ENCODE results near the gene SF3A1. TPM values are rescaled to one million over a fixed set of nuclear protein-coding genes. Genes with fewer than 3 reads are reported as not detected.

Gene SF3A1
- total RNA-seq, 4 donors from 2014 or later: 29.1 to 94.2 (median 63.3) TPM

DNA sequence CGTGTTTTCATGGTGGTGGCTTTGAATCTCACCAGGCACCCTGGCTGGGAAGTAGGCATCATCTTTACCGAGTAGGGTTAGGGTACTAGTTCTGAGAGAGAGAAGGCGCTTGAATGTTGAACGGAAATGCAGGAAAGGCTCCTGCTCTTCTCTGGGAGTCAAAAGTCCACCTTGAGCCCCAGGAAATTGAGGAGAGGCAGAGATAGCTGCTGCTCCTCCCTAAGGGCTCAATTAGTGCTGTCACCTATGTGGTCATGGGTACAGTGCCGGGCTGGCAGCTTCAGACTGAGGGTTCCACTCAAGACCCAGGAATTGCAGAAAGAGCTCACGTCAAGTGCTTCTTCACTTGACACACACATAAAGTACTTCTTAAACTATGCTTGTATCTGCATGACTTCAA, 1.8 kb upstream of the SF3A1 start:
- Histone ChIP-seq H3K27ac (no peak overlapping the region), H3K4me3 (no peak overlapping the region), H3K9me3 (no peaks in the 10 kb centered on the region), H3K27me3 (no peaks in the 10 kb centered on the region), H3K4me1 (peaks cover 16 to 38% (median 22%) of the 10 kb centered on the region in 3 donors), H3K36me3 (peaks cover 0 to 4% (median 0%) of the 10 kb centered on the region in 3 donors)
- no peak for TF ChIP-seq POLR2A (IDR thresholded peaks at IDR 0.05)
- TF ChIP-seq, protein P1, sequence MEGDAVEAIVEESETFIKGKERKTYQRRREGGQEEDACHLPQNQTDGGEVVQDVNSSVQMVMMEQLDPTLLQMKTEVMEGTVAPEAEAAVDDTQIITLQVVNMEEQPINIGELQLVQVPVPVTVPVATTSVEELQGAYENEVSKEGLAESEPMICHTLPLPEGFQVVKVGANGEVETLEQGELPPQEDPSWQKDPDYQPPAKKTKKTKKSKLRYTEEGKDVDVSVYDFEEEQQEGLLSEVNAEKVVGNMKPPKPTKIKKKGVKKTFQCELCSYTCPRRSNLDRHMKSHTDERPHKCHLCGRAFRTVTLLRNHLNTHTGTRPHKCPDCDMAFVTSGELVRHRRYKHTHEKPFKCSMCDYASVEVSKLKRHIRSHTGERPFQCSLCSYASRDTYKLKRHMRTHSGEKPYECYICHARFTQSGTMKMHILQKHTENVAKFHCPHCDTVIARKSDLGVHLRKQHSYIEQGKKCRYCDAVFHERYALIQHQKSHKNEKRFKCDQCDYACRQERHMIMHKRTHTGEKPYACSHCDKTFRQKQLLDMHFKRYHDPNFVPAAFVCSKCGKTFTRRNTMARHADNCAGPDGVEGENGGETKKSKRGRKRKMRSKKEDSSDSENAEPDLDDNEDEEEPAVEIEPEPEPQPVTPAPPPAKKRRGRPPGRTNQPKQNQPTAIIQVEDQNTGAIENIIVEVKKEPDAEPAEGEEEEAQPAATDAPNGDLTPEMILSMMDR (IDR thresholded peaks at IDR 0.05): no peak
- intact Hi-C loops (cut with DNase I): no loop called here
- WGBS, 2 donors: 86 to 93% methylated on average over 2 to 6 of the region's 6 CpGs
- no peak for DNase-seq

DNA sequence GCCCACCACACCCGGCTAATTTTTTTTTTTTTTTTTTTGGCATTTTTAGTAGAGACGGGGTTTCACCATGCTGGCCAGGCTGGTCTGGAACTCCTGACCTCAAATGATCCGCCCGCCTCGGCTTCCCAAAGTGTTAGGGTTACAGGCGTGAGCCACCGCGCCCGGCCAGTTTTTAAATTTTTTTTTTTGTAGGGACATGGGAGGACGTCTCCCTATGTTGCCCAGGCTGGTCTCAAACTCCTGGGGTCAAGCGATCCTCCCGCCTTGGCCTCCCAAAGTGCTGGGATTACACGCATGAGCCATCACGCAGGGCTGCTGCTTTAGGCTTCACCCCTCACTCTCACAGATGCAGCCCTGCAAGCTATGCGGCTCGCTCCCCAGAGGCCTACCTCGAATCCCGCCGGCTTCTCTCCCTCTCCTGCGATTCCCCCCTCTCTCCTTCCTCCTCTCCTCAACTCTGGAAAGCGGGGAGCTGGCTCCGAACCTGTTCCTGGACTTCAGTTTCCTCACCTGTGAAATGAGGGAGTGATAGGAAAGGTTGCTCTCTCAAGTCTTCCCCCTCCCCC, 1.0 kb upstream of the SF3A1 start:
- DNase-seq: no peak
- H3K9me3 ChIP-seq: no peaks in the 10 kb centered on the region
- peak overlapping the region in 3 of 4 donors; percentile 77 to 94 (median 89) for H3K4me3 ChIP-seq
- H3K36me3 ChIP-seq: peaks cover 2 to 10% (median 2%) of the 10 kb centered on the region in 3 donors
- H3K27ac ChIP-seq: no peak overlapping the region
- intact Hi-C loops (cut with DNase I): no loop called here
- no peaks in the 10 kb centered on the region for H3K27me3 ChIP-seq
- H3K4me1 ChIP-seq: peaks cover 16 to 39% (median 22%) of the 10 kb centered on the region in 3 donors
- TF ChIP-seq POLR2A (IDR thresholded peaks at IDR 0.05): no peak
- TF ChIP-seq, protein P1 (IDR thresholded peaks at IDR 0.05): no peak
- WGBS, 2 donors: 59 to 64% methylated on average over 21 to 22 of the region's 22 CpGs

DNA sequence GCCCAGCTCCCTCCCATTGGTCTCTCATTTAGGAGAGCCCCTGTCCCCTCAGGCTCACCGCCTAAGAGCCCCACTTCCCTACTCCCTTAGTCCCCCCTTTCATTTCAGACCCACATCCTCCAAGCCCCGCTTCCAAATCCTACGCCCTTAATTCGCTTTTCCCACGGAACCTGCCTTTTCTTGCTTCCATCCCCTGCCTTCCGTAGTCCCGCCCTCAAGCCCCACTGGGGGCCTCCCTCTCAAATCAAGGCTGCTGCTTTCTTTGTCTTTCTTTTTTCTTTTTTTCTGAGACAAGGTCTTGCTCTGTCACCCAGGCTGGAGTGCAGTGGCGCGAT, 509 bp upstream of the SF3A1 start:
- intact Hi-C loops (cut with DNase I): no loop called here
- Histone ChIP-seq H3K4me1 (peaks cover 16 to 39% (median 22%) of the 10 kb centered on the region in 3 donors), H3K4me3 (peak overlapping the region; percentile 64 to 94 (median 83)), H3K27ac (peak overlapping the region; percentile 96 to 99 (median 98)), H3K9me3 (no peaks in the 10 kb centered on the region), H3K27me3 (no peaks in the 10 kb centered on the region), H3K36me3 (peaks cover 7 to 15% (median 8%) of the 10 kb centered on the region in 3 donors)
- WGBS, 2 donors: 3 to 6% methylated on average over 9 of the region's 9 CpGs
- no peak for DNase-seq
- no peak for TF ChIP-seq POLR2A (IDR thresholded peaks at IDR 0.05)
- TF ChIP-seq, protein P1 (IDR thresholded peaks at IDR 0.05): no peak

DNA sequence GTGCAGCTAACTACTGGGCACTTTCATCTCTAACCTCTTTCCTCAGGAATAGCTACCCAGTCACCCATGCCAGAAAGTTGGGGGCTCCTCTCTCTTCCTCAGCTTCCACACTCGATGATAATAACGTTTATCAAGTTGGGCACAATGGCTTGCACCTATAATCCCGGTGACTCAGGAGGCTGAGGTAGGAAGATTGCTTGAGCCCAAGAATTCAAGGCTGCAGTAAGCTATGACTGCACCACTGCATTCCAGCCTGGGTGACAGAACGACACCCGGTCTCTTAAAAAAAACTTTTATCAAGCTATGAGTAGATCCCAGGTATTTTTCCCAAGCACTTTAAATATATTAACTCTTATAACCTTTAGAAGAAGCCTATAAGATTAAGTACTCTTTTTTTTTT, 2.0 kb downstream of the SF3A1 start:
- TF ChIP-seq, protein P1 (IDR thresholded peaks at IDR 0.05): no peak
- no peak for TF ChIP-seq POLR2A (IDR thresholded peaks at IDR 0.05)
- Histone ChIP-seq H3K36me3 (peaks cover 15 to 41% (median 21%) of the 10 kb centered on the region in 3 donors), H3K4me1 (peaks cover 16 to 51% (median 27%) of the 10 kb centered on the region in 3 donors), H3K9me3 (no peaks in the 10 kb centered on the region), H3K27me3 (no peaks in the 10 kb centered on the region), H3K27ac (no peak overlapping the region), H3K4me3 (peak overlapping the region in 3 of 4 donors; percentile 77 to 94 (median 89))
- DNase-seq: no peak
- 47 to 56% methylated on average over 4 to 5 of the region's 5 CpGs for WGBS, 2 donors
- intact Hi-C loops (cut with DNase I): no loop called here

DNA sequence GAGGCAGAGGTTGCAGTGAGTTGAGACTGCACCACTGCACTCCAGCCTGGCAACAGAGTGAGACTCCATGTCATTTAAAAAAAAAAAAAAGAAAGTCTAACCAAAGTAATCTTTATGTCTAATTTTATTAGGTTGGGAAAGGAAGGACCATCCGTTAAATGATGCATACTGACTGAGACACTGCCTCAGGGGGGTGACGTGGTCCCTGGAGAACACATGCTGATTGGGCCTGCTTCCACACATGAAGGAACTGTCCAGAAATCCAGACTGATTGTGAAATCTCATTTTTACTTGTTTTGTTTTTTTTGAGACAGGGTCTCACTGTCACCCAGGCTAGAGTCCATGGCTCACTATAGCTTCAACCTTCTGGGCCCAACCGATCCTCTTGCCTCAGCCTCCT, 5.5 kb downstream of the SF3A1 start:
- no peak for DNase-seq
- H3K27ac ChIP-seq: no peak overlapping the region
- H3K9me3 ChIP-seq: no peaks in the 10 kb centered on the region
- intact Hi-C loops (cut with DNase I): no loop called here
- 86 to 88% methylated on average over 3 of the region's 3 CpGs for WGBS, 2 donors
- no peaks in the 10 kb centered on the region for H3K27me3 ChIP-seq
- peaks cover 20 to 75% (median 36%) of the 10 kb centered on the region in 3 donors for H3K36me3 ChIP-seq
- H3K4me3 ChIP-seq: no peak overlapping the region
- TF ChIP-seq, protein P1 (IDR thresholded peaks at IDR 0.05): no peak
- no peak for TF ChIP-seq POLR2A (IDR thresholded peaks at IDR 0.05)
- peaks cover 22 to 58% (median 31%) of the 10 kb centered on the region in 3 donors for H3K4me1 ChIP-seq

Data from esophagus squamous epithelium (tissue), 5 donors.